ENCODE results near the gene GSX2.

The GSX2 gene

GRCh38 chr4:54060116-54060515 lies 39.8 kb upstream of the GSX2 start:
- Histone ChIP-seq H3K4me3 (ENCODE audit: low read depth, low read length) (no peak overlapping the region), H3K4me1 (ENCODE audit: control insufficient read depth, insufficient read depth, low read length) (peaks cover 6% of the 10 kb centered on the region), H3K9me3 (ENCODE audit: control insufficient read depth, insufficient read depth, low read depth, low read length) (no peaks in the 10 kb centered on the region), H3K27ac (ENCODE audit: extremely low read depth, low read depth, low read length) (no peak overlapping the region), H3K36me3 (ENCODE audit: control insufficient read depth in 2 of 2, insufficient read depth in 1 of 2, low read length in 2 of 2) (no peaks in the 10 kb centered on the region)
- POLR2A ChIA-PET = no interaction called here
- CTCF ChIA-PET = interaction anchor here (0.7 kb wide), 1 partner anchor 8 kb away, joined by 3 read pairs; no protein-coding TSS in a partner anchor
- TF ChIP-seq, protein P1, sequence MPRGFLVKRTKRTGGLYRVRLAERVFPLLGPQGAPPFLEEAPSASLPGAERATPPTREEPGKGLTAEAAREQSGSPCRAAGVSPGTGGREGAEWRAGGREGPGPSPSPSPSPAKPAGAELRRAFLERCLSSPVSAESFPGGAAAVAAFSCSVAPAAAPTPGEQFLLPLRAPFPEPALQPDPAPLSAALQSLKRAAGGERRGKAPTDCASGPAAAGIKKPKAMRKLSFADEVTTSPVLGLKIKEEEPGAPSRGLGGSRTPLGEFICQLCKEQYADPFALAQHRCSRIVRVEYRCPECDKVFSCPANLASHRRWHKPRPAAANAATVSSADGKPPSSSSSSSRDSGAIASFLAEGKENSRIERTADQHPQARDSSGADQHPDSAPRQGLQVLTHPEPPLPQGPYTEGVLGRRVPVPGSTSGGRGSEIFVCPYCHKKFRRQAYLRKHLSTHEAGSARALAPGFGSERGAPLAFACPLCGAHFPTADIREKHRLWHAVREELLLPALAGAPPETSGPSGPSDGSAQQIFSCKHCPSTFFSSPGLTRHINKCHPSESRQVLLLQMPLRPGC (tag by site-specific recombination; IDR thresholded peaks at IDR 0.05) = no peak
- TF ChIP-seq PRDM6 (tag by site-specific recombination; IDR thresholded peaks at IDR 0.05) = peak; percentile 51
- TF ChIP-seq, protein P2, sequence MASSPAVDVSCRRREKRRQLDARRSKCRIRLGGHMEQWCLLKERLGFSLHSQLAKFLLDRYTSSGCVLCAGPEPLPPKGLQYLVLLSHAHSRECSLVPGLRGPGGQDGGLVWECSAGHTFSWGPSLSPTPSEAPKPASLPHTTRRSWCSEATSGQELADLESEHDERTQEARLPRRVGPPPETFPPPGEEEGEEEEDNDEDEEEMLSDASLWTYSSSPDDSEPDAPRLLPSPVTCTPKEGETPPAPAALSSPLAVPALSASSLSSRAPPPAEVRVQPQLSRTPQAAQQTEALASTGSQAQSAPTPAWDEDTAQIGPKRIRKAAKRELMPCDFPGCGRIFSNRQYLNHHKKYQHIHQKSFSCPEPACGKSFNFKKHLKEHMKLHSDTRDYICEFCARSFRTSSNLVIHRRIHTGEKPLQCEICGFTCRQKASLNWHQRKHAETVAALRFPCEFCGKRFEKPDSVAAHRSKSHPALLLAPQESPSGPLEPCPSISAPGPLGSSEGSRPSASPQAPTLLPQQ (tag by site-specific recombination; IDR thresholded peaks at IDR 0.05) = no peak

GRCh38 chr4:54061067-54061466 lies 38.9 kb upstream of the GSX2 start:
- H3K9me3 ChIP-seq (ENCODE audit: control insufficient read depth, insufficient read depth, low read depth, low read length) = no peaks in the 10 kb centered on the region
- ChIA-PET CTCF (no interaction called here), POLR2A (no interaction called here)
- peaks cover 6% of the 10 kb centered on the region for H3K4me1 ChIP-seq (ENCODE audit: control insufficient read depth, insufficient read depth, low read length)
- H3K27ac ChIP-seq (ENCODE audit: extremely low read depth, low read depth, low read length) = no peak overlapping the region
- H3K4me3 ChIP-seq (ENCODE audit: low read depth, low read length) = no peak overlapping the region
- no peaks in the 10 kb centered on the region for H3K36me3 ChIP-seq (ENCODE audit: control insufficient read depth in 2 of 2, insufficient read depth in 1 of 2, low read length in 2 of 2)
- TF ChIP-seq ZIC2 (tag by site-specific recombination; IDR thresholded peaks at IDR 0.05) (no peak), ZNF133 (tag by site-specific recombination; IDR thresholded peaks at IDR 0.05) (no peak), ZNF280C (tag by site-specific recombination; IDR thresholded peaks at IDR 0.05) (no peak), ZNF324 (tag by site-specific recombination; IDR thresholded peaks at IDR 0.05) (no peak), ZBTB17 (tag by site-specific recombination; IDR thresholded peaks at IDR 0.05) (no peak), ZNF391 (tag by site-specific recombination; IDR thresholded peaks at IDR 0.05; ENCODE audit: borderline replicate concordance, low read depth) (no peak), ZNF280D (tag by site-specific recombination; IDR thresholded peaks at IDR 0.05) (no peak), ZNF121 (tag by site-specific recombination; IDR thresholded peaks at IDR 0.05) (no peak), ZNF549 (tag by site-specific recombination; IDR thresholded peaks at IDR 0.05) (no peak), ZNF366 (tag by site-specific recombination; conservative IDR thresholded peaks at IDR 0.05) (no peak), ZNF37A (tag by site-specific recombination; IDR thresholded peaks at IDR 0.05) (no peak)
- TF ChIP-seq, protein P3, sequence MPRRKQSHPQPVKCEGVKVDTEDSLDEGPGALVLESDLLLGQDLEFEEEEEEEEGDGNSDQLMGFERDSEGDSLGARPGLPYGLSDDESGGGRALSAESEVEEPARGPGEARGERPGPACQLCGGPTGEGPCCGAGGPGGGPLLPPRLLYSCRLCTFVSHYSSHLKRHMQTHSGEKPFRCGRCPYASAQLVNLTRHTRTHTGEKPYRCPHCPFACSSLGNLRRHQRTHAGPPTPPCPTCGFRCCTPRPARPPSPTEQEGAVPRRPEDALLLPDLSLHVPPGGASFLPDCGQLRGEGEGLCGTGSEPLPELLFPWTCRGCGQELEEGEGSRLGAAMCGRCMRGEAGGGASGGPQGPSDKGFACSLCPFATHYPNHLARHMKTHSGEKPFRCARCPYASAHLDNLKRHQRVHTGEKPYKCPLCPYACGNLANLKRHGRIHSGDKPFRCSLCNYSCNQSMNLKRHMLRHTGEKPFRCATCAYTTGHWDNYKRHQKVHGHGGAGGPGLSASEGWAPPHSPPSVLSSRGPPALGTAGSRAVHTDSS (tag by site-specific recombination; IDR thresholded peaks at IDR 0.05) = no peak

All from HEK293 (cell line).